ENCODE measurements around the gene UPF3A.

- no peak for TF ChIP-seq POLR2AphosphoS5 (IDR thresholded peaks at IDR 0.05)
- no peak for TF ChIP-seq CTCF (IDR thresholded peaks at IDR 0.05)
These were observed 39.5 kb upstream of the UPF3A start for GRCh38 chr13:114241918-114242317.

Measured in stomach (tissue), 4 donors.